NCI-H146 treated with DMSO at 0.1 percent for 48 hours (cell line): ENCODE measurements around the gene TM4SF5.
A peak's percentile ranks its signal among the peaks of the same experiment; 100 is the strongest.

Experiments used
- DNase-seq: peaks from one replicate; lab custom pipeline; 2025; ENCODE audit not compliant: unreplicated experiment; lab: John Stamatoyannopoulos, UW

TM4SF5 gene

DNA sequence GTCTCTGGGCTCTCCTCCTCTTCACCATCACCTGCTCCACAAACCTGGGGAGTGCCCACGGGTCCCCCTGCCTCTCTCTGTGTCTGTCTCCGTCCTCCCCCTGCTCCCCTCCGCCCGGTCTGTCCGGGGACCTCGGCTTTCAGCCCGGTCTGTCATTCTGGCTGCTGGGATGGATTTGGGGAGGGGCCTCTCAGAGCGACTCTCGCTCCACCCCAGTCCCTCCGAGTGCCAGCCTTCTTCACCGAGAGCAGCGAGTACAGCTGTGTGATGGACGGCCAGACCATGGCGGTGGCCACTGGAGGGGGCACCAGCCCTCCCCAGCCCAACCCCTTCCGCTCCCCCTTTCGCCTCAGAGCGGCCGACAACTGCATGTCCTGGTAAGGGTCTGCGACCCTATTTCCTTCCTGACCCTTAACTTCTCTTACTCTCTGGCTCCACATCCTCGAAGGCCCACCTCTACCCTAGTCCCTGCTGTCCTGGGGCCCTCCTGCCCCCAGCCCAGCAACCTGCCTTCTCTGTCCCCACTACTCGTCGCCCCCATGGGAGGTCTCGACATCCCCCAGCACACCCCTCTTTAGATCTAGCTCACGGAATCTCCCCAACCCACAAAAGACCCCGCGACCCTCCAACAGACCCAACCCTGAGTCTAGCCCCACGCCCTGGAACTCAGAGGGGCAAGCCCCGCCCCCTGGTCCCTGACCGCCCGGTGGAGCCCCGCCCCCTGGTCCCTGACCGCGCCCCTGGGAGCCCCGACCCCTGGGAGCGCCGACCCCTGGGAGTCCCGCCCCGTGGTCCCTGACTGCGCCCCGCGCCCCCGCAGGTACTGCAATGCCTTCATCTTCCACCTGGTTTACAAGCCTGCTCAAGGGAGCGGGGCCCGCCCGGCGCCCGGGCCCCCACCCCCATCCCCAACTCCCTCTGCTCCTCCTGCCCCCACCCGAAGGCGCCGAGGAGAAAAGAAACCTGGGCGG lies 26.4 kb upstream of the TM4SF5 start:
- no peak for DNase-seq

GRCh38 chr17:4747847-4748246 lies 23.8 kb upstream of the TM4SF5 start:
- no peak for DNase-seq

GRCh38 chr17:4748686-4749085 lies 23.0 kb upstream of the TM4SF5 start:
- no peak for DNase-seq

DNA sequence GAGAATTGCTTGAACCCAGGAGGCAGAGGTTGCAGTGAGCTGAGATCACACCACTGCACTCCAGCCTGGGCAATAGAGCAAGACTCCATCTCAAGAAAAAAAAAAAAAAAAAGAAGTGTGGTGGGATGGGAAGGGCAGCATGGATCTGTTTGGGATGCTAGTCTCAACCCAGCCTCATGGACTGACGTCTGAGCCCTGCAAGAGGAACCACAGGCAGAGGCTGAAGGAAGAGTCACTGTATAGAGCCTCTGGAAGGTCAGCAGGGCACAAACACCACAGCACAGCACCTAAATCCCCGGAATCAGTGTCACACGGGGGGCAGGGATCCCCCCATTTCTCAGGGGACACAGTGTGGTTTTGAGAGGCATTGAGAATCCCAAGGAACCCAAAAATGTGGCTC lies 21.1 kb upstream of the TM4SF5 start:
- DNase-seq, result no peak

GRCh38 chr17:4751932-4752331 lies 19.8 kb upstream of the TM4SF5 start:
- no peak for DNase-seq

- no peak for DNase-seq
These were observed 18.3 kb upstream of the TM4SF5 start for GRCh38 chr17:4753392-4753791.

DNA sequence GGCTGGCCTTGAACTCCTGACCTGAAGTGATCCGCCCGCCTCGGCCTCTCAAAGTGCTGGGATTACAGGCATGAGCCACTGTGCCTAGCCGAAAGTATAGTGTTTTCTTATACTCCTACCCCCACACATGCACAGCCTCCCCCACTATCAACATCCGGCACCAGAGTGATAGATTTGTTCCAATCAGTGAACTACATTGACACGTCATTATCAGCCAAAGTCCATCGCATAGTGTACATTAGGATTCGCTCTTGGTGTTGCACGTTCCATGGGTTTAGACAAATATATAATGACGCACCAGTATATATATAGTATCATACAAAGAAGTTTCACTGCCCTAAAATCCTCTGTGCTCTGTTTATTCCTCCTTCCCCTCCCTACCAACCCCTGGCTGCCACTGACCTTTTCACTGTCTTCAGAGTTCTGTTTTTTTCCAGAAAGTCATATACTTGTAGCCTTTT lies 11.9 kb upstream of the TM4SF5 start:
- no peak for DNase-seq

DNA sequence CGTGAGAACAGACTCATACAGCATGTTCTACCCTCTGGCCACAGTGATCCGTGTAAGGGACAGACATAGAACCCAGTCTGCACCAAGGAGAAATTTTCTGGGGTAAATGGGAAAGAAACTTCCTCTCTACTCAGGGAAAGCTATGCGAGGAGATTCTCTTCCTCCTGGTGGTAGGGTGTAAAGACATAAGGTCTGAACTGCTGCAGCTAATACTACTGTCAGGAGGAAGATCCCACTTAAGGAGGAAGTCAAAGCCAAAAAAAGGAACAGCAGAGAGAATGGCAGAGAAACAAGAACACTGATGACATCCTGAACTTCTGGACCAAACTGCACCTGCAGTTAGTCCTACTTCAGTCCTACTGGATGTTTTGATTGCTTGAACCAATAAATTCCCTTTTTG lies 7.1 kb upstream of the TM4SF5 start:
- DNase-seq, result no peak

- DNase-seq, result no peak
These were observed 5.5 kb upstream of the TM4SF5 start for GRCh38 chr17:4766201-4766600.

DNA sequence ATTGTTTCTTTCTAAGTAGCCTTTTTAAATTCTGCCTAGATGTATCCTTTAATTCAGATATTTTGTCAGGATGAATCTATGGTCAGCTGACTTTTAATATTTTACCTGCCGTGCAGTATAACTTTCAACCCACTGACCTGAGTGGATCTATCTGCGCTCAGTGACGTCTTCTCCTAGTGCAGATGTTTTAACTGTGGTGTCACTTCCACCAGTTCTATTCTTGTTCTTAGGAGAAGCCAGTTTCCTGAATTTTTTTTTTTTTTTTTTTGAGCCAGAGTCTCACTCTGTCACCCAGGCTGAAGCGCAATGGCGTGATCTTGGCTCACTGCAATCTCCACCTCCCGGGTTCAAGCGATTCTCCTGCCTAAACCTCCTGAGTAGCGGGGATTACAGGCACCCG lies 5.0 kb upstream of the TM4SF5 start:
- no peak for DNase-seq

- DNase-seq, result no peak
These were observed 3.4 kb upstream of the TM4SF5 start for GRCh38 chr17:4768298-4768697.

GRCh38 chr17:4769628-4770027 lies 2.1 kb upstream of the TM4SF5 start:
- DNase-seq, result no peak

DNA sequence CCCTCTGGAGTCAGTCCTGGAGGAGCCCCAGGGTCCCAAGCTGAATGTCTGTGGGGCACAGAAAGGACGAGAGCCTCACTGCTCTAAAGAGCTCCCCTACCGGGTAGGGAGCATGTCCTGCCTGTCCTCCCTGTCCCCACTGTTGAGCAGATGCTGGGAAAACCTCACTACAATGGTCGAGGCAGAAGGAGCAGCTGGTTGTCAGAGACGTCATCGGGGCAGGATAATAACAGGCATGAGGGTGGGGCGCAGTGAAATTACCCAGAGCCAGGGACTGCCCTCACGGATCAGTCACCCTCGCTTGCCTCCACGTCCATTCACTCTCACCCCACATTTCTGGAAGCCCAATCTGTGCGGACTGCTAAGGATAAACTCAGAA lies 538 bp downstream of the TM4SF5 start:
- DNase-seq, result peak; percentile 16

DNA sequence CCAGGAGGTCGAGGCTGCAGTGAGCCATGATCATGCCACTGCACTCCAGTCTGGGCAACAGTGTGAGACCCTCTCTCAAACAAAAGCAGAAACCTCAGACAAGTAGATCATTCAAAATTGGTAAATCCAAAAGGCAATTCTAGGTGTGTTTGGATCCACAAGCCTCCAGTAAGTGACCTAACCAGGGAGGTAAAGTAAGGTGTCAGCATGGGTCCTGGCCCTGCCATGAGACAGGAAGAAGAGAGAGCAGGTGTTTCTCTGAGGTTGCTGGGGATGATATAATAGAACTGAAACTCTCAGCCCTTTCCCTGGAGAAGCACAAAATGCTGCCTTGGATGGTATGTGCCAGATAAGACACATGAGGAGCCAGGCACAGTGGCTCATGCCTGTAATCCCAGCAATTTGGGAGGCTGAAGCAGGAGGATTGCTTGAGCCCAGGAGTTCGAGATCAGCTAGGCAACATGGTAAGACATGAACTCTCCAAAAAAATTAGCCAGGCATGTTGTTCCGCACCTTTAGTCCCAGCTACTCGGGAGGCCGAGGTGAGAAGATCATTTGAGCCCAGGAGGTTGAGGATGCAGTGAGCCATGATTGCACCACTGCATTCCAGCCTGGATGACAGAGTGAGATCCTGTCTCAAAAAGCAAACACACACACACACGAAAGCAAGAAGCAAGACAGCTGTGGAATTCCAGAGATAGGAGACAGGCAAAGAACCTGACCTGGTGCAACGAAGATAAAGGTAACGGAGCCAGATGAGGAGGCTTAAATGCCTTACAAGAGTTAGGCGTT lies 6.5 kb downstream of the TM4SF5 start:
- no peak for DNase-seq

DNA sequence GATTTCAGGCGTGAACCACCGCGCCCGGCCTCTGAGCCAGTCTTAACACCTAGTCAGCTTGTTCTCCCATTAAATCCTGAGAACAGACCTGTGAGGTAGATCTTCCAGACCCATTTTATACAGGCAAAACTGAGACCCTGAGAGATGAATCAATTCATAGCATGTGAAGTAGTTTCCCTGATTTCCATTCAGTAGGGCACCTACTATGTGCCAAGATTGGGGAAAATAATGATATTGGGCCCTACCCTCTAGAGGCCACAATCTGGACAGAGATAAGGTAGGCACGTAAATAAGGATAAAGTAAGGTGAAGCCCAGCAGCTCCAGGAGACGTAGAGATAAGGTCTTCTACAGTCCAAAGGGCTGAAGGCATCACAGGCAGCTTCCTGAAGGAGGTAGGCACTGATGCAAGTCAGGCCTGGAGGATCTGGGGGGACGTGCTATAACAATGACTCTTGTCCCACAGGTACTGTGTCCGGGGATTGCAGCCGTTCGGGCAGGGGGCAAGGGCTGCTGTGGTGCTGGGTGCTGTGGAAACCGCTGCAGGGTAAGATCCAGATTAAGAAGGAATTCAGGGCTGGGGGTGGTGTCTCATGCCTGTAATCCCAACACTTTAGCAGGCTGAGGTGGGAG lies 8.8 kb downstream of the TM4SF5 start:
- DNase-seq, result no peak

GRCh38 chr17:4782652-4783051 lies 11.0 kb downstream of the TM4SF5 start:
- no peak for DNase-seq

DNA sequence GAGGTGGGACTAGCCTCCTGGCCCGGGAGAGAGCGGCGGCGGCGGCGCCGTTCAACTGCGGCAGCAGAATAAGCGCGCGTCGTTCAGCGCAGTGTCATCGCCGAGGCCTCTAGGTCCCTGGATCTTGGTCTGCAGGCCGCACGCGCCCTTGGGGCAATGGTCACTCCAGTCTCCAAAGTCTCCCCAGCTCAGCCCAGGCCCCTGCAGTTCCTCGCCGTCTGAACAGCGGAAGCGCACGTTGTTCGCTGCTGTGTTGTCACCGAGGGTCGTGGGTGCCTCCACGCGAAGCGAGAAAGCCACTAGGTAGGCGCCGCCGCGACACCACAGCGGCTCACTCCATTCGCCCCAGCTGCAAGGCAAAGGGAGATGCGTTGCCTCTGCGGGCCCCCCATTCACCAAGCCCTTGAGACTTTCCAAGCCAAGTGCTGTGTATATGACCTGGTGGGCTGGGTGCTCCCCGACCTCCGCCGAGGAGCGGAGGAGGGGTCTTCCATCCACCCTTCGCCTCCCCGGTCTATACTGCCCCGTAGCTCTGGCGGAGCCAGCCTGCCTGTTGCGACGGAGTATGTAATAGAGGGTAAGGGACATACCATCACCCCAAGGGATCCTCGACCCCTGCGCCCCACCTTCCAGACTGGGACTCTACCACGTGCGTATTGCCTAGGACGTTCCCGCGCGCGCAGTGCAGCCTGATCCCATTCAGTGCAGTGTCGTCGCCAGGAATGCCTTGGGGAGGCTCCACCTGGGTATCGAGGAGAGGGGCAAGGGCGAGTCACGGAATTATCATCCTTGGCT lies 13.8 kb downstream of the TM4SF5 start:
- no peak for DNase-seq

- no peak for DNase-seq
These were observed 14.4 kb downstream of the TM4SF5 start, which contains the start of gene VMO1 for GRCh38 chr17:4786106-4786511. Gene VMO1 (minus strand): TSS chr17:4786364. CDS start chr17:4786352, 12 bp downstream.

GRCh38 chr17:4786516-4786915 lies 14.8 kb downstream of the TM4SF5 start:
- no peak for DNase-seq

GRCh38 chr17:4788159-4788806 lies 16.6 kb downstream of the TM4SF5 start:
- no peak for DNase-seq
